HG02852 (cell line): ENCODE data around the gene UTY.

Experiments
- ATAC-seq: cut with Tn5 transposase; IDR thresholded peaks from one replicate; pipeline ENCODE4 v1.9.1; 2021; ENCODE audit warnings: mild to moderate bottlenecking, moderate library complexity; ENCODE audit not compliant: unreplicated experiment

Gene UTY

GRCh38 chrY:13479828-13480227, at the start of gene UTY:
UTY (minus strand) TSS chrY:13480033; CDS start chrY:13479665, 368 bp downstream.
- no peak for ATAC-seq

- ATAC-seq = no peak
Observed at GRCh38 chrY:13520474-13520873, 40.6 kb upstream of the UTY start.

GRCh38 chrY:13501215-13501614, 21.4 kb upstream of the UTY start:
- ATAC-seq = no peak

- no peak for ATAC-seq
Observed at GRCh38 chrY:13493737-13494136, 13.9 kb upstream of the UTY start.

GRCh38 chrY:13492408-13492807, 12.6 kb upstream of the UTY start:
- ATAC-seq = no peak

- ATAC-seq = no peak
Observed at GRCh38 chrY:13488738-13489137, 8.9 kb upstream of the UTY start.

GRCh38 chrY:13479121-13479711, 617 bp downstream of the UTY start:
- ATAC-seq = no peak

GRCh38 chrY:13478126-13478785, 1.6 kb downstream of the UTY start:
- ATAC-seq = no peak

- ATAC-seq = no peak
Observed at GRCh38 chrY:13474997-13475396, 4.8 kb downstream of the UTY start.

- ATAC-seq = no peak
Observed at GRCh38 chrY:13451572-13451971, 28.3 kb downstream of the UTY start.

GRCh38 chrY:13450596-13451130, 29.2 kb downstream of the UTY start:
- ATAC-seq = no peak

- no peak for ATAC-seq
Observed at GRCh38 chrY:13445566-13445965, 34.3 kb downstream of the UTY start.

GRCh38 chrY:13443146-13443545, 36.7 kb downstream of the UTY start:
- ATAC-seq = no peak

- ATAC-seq = no peak
Observed at GRCh38 chrY:13440811-13441210, 39.0 kb downstream of the UTY start.

- no peak for ATAC-seq
Observed at GRCh38 chrY:13435968-13436937, 43.6 kb downstream of the UTY start.

GRCh38 chrY:13435206-13435967, 44.4 kb downstream of the UTY start:
- no peak for ATAC-seq

- ATAC-seq = no peak
Observed at GRCh38 chrY:13432293-13433025, 47.4 kb downstream of the UTY start.

- no peak for ATAC-seq
Observed at GRCh38 chrY:13429551-13429950, 50.3 kb downstream of the UTY start.

- ATAC-seq = no peak
Observed at GRCh38 chrY:13423281-13423732, 56.5 kb downstream of the UTY start.
